ENCODE results near the gene CHRNA7. TPM values are rescaled to one million over a fixed set of nuclear protein-coding genes. Genes with fewer than 3 reads are reported as not detected.

The CHRNA7 gene
- total and polyA plus RNA-seq, 4 experiments from 2014 or later = 0.35 TPM; not detected in 3

- ChIA-PET POLR2A (ENCODE audit: partially characterized antibody) (no interaction called here), CTCF (ENCODE audit: partially characterized antibody) (no interaction called here)
- no peaks in the 10 kb centered on the region for H3K36me3 ChIP-seq (ENCODE audit: insufficient read depth, low read length)
- Mint-ChIP-seq H3K27ac (no peak overlapping the region), H3K4me1 (no peaks in the 10 kb centered on the region), H3K27me3 (peaks cover 4 to 8% of the 10 kb centered on the region in 2 donors), H3K36me3 (no peaks in the 10 kb centered on the region), H3K9me3 (no peaks in the 10 kb centered on the region), H3K4me3 (no peak overlapping the region)
- no peak for DNase-seq
- intact Hi-C loops (cut with micrococcal nuclease) = no loop called here
- no peak overlapping the region for H3K4me3 ChIP-seq (ENCODE audit: low read length in 2 of 2)
- no peaks in the 10 kb centered on the region for H3K27me3 ChIP-seq (ENCODE audit: insufficient read depth, low read length)
- H3K27ac ChIP-seq (ENCODE audit: low read depth, low read length) = no peak overlapping the region
- H3K4me1 ChIP-seq (ENCODE audit: insufficient read depth, low read length) = no peaks in the 10 kb centered on the region
- no peaks in the 10 kb centered on the region for H3K9me3 ChIP-seq (ENCODE audit: control insufficient read depth in 1 of 2, low read length in 2 of 2)
Observed at GRCh38 chr15:32112101-32112500, 81.8 kb downstream of the CHRNA7 start.

- Histone ChIP-seq H3K36me3 (ENCODE audit: insufficient read depth, low read length) (no peaks in the 10 kb centered on the region), H3K27me3 (ENCODE audit: insufficient read depth, low read length) (no peaks in the 10 kb centered on the region), H3K4me1 (ENCODE audit: insufficient read depth, low read length) (no peaks in the 10 kb centered on the region), H3K9me3 (ENCODE audit: control insufficient read depth in 1 of 2, low read length in 2 of 2) (no peaks in the 10 kb centered on the region), H3K4me3 (ENCODE audit: low read length in 2 of 2) (no peak overlapping the region), H3K27ac (ENCODE audit: low read depth, low read length) (no peak overlapping the region)
- Mint-ChIP-seq H3K4me3 (no peak overlapping the region), H3K27ac (no peak overlapping the region), H3K27me3 (peaks cover 4 to 5% of the 10 kb centered on the region in 2 donors), H3K36me3 (no peaks in the 10 kb centered on the region), H3K4me1 (no peaks in the 10 kb centered on the region), H3K9me3 (no peaks in the 10 kb centered on the region)
- no peak for DNase-seq
- ChIA-PET POLR2A (ENCODE audit: partially characterized antibody) (no interaction called here), CTCF (ENCODE audit: partially characterized antibody) (no interaction called here)
- intact Hi-C loops (cut with micrococcal nuclease) = no loop called here
Observed at GRCh38 chr15:32113224-32113623, 82.9 kb downstream of the CHRNA7 start.

GRCh38 chr15:32117122-32117521, 86.8 kb downstream of the CHRNA7 start:
- no peak overlapping the region for H3K4me3 ChIP-seq (ENCODE audit: low read length in 2 of 2)
- H3K36me3 ChIP-seq (ENCODE audit: insufficient read depth, low read length) = no peaks in the 10 kb centered on the region
- POLR2A ChIA-PET (ENCODE audit: partially characterized antibody) = no interaction called here
- H3K27ac ChIP-seq (ENCODE audit: low read depth, low read length) = no peak overlapping the region
- CTCF ChIA-PET (ENCODE audit: partially characterized antibody) = no interaction called here
- Mint-ChIP-seq H3K4me3 (no peak overlapping the region), H3K4me1 (no peaks in the 10 kb centered on the region), H3K9me3 (no peaks in the 10 kb centered on the region), H3K36me3 (no peaks in the 10 kb centered on the region), H3K27ac (no peak overlapping the region), H3K27me3 (peaks cover 6 to 11% of the 10 kb centered on the region in 2 donors)
- intact Hi-C loops (cut with micrococcal nuclease) = no loop called here
- H3K27me3 ChIP-seq (ENCODE audit: insufficient read depth, low read length) = no peaks in the 10 kb centered on the region
- H3K9me3 ChIP-seq (ENCODE audit: control insufficient read depth in 1 of 2, low read length in 2 of 2) = no peaks in the 10 kb centered on the region
- no peaks in the 10 kb centered on the region for H3K4me1 ChIP-seq (ENCODE audit: insufficient read depth, low read length)
- no peak for DNase-seq

GRCh38 chr15:32119286-32119685, 89.0 kb downstream of the CHRNA7 start:
- Mint-ChIP-seq H3K27ac (no peak overlapping the region), H3K36me3 (no peaks in the 10 kb centered on the region), H3K4me1 (no peaks in the 10 kb centered on the region), H3K27me3 (peaks cover 4 to 11% of the 10 kb centered on the region in 2 donors), H3K4me3 (no peak overlapping the region), H3K9me3 (no peaks in the 10 kb centered on the region)
- Histone ChIP-seq H3K9me3 (ENCODE audit: control insufficient read depth in 1 of 2, low read length in 2 of 2) (no peaks in the 10 kb centered on the region), H3K36me3 (ENCODE audit: insufficient read depth, low read length) (no peaks in the 10 kb centered on the region), H3K4me3 (ENCODE audit: low read length in 2 of 2) (no peak overlapping the region), H3K27ac (ENCODE audit: low read depth, low read length) (no peak overlapping the region), H3K4me1 (ENCODE audit: insufficient read depth, low read length) (no peaks in the 10 kb centered on the region), H3K27me3 (ENCODE audit: insufficient read depth, low read length) (no peaks in the 10 kb centered on the region)
- DNase-seq = no peak
- intact Hi-C loops (cut with micrococcal nuclease) = no loop called here
- POLR2A ChIA-PET (ENCODE audit: partially characterized antibody) = no interaction called here
- CTCF ChIA-PET (ENCODE audit: partially characterized antibody) = no interaction called here

- Histone ChIP-seq H3K4me1 (ENCODE audit: insufficient read depth, low read length) (no peaks in the 10 kb centered on the region), H3K36me3 (ENCODE audit: insufficient read depth, low read length) (no peaks in the 10 kb centered on the region), H3K27me3 (ENCODE audit: insufficient read depth, low read length) (no peaks in the 10 kb centered on the region), H3K4me3 (ENCODE audit: low read length in 2 of 2) (no peak overlapping the region), H3K9me3 (ENCODE audit: control insufficient read depth in 1 of 2, low read length in 2 of 2) (no peaks in the 10 kb centered on the region), H3K27ac (ENCODE audit: low read depth, low read length) (no peak overlapping the region)
- Mint-ChIP-seq H3K4me3 (no peak overlapping the region), H3K4me1 (no peaks in the 10 kb centered on the region), H3K9me3 (no peaks in the 10 kb centered on the region), H3K27me3 (peaks cover 4 to 11% of the 10 kb centered on the region in 2 donors), H3K27ac (no peak overlapping the region), H3K36me3 (no peaks in the 10 kb centered on the region)
- CTCF ChIA-PET (ENCODE audit: partially characterized antibody) = no interaction called here
- POLR2A ChIA-PET (ENCODE audit: partially characterized antibody) = no interaction called here
- intact Hi-C loops (cut with micrococcal nuclease) = no loop called here
- DNase-seq = no peak
Observed at GRCh38 chr15:32119694-32120330, 89.5 kb downstream of the CHRNA7 start.

- H3K27me3 Mint-ChIP-seq = peaks cover 4 to 13% of the 10 kb centered on the region in 2 donors
- Histone ChIP-seq H3K27me3 (ENCODE audit: insufficient read depth, low read length) (no peaks in the 10 kb centered on the region), H3K4me3 (ENCODE audit: low read length in 2 of 2) (no peak overlapping the region), H3K27ac (ENCODE audit: low read depth, low read length) (no peak overlapping the region), H3K4me1 (ENCODE audit: insufficient read depth, low read length) (no peaks in the 10 kb centered on the region), H3K9me3 (ENCODE audit: control insufficient read depth in 1 of 2, low read length in 2 of 2) (no peaks in the 10 kb centered on the region), H3K36me3 (ENCODE audit: insufficient read depth, low read length) (no peaks in the 10 kb centered on the region)
- no peak overlapping the region for H3K27ac Mint-ChIP-seq
- ChIA-PET CTCF (ENCODE audit: partially characterized antibody) (no interaction called here), POLR2A (ENCODE audit: partially characterized antibody) (no interaction called here)
- no peaks in the 10 kb centered on the region for H3K36me3 Mint-ChIP-seq
- intact Hi-C loops (cut with micrococcal nuclease) = no loop called here
- no peaks in the 10 kb centered on the region for H3K9me3 Mint-ChIP-seq
- H3K4me3 Mint-ChIP-seq = no peak overlapping the region
- DNase-seq = no peak
- no peaks in the 10 kb centered on the region for H3K4me1 Mint-ChIP-seq
Observed at GRCh38 chr15:32120577-32121383, 90.5 kb downstream of the CHRNA7 start.

- Mint-ChIP-seq H3K9me3 (no peaks in the 10 kb centered on the region), H3K27me3 (peaks cover 4 to 13% of the 10 kb centered on the region in 2 donors), H3K27ac (no peak overlapping the region), H3K4me1 (no peaks in the 10 kb centered on the region), H3K36me3 (no peaks in the 10 kb centered on the region), H3K4me3 (no peak overlapping the region)
- CTCF ChIA-PET (ENCODE audit: partially characterized antibody) = no interaction called here
- DNase-seq = no peak
- Histone ChIP-seq H3K27ac (ENCODE audit: low read depth, low read length) (no peak overlapping the region), H3K36me3 (ENCODE audit: insufficient read depth, low read length) (no peaks in the 10 kb centered on the region), H3K4me3 (ENCODE audit: low read length in 2 of 2) (no peak overlapping the region), H3K4me1 (ENCODE audit: insufficient read depth, low read length) (no peaks in the 10 kb centered on the region), H3K27me3 (ENCODE audit: insufficient read depth, low read length) (no peaks in the 10 kb centered on the region), H3K9me3 (ENCODE audit: control insufficient read depth in 1 of 2, low read length in 2 of 2) (no peaks in the 10 kb centered on the region)
- POLR2A ChIA-PET (ENCODE audit: partially characterized antibody) = no interaction called here
- intact Hi-C loops (cut with micrococcal nuclease) = no loop called here
Observed at GRCh38 chr15:32121384-32121695, 91.0 kb downstream of the CHRNA7 start.

All from CD4-positive, alpha-beta memory T cell (primary cell).